ENCODE results near the gene TMEM200A.

The TMEM200A gene

GRCh38 chr6:130377915-130378314, 12.1 kb downstream of the TMEM200A start:
- no peak for DNase-seq (ENCODE audit: low read depth)

DNA sequence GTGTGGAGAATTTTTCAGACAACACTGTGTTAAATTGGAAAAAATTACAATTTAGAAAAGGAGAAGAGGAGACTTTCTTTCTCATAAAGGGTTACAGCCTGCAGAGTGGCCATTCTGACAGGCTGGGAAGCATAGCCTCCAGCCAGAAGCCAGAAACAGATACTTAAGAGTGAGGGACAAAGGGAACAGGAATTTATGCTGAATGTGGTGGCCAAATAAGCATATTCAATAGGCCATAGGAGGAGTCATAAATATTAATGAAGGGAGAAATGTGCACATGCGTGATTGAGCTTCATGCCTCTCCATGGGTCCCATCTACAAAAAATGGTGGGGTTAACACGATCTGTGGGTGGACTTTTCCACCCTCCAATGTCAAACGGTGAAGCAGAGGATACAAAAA, 13.4 kb downstream of the TMEM200A start:
- no peak for DNase-seq (ENCODE audit: low read depth)

DNA sequence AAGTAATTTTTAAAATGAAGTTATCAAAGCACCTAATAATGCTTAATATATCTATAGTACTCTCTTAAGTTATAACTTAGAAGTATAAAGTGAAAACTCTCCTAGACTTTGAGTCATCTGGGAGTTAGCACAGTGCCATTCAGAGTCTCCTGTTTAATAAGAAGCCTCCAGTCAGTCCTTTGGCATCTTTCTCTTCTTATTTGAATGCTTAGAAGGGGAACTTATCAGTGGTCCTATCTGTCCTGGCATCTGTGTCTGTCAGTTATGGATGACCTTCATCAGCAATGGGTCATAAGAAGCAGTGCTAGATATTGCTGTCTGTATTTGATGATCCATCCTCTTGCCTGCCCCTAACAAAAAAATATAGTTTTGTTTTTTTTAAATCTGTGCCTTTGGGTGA, 15.2 kb downstream of the TMEM200A start:
- DNase-seq (ENCODE audit: low read depth) = no peak

GRCh38 chr6:130381459-130382380, 15.9 kb downstream of the TMEM200A start:
- no peak for DNase-seq (ENCODE audit: low read depth)

- no peak for DNase-seq (ENCODE audit: low read depth)
Measured at GRCh38 chr6:130382872-130383490, 17.2 kb downstream of the TMEM200A start.

GRCh38 chr6:130385064-130385695, 19.4 kb downstream of the TMEM200A start:
- no peak for DNase-seq (ENCODE audit: low read depth)

GRCh38 chr6:130389142-130389541, 23.3 kb downstream of the TMEM200A start:
- no peak for DNase-seq (ENCODE audit: low read depth)

DNA sequence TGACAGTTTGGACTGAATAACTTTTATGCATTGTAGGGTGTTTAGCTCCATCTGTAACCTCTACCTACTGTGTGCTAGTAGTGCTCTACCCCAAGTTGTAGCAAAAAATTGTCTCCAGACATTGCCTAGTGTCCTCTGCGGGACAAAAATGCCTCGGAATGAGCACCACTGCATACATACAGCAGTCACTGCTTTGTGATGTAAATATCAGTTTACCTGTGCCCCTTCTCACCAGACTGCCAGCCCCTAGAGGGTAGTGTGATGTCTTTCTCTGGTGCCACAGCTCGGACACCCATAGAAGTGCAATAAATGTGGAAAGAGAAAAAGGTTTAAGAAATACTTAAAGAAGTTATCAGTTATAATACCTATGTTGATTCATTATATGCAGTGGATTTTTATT, 25.1 kb downstream of the TMEM200A start:
- no peak for DNase-seq (ENCODE audit: low read depth)

GRCh38 chr6:130393306-130393705, 27.5 kb downstream of the TMEM200A start:
- no peak for DNase-seq (ENCODE audit: low read depth)

DNA sequence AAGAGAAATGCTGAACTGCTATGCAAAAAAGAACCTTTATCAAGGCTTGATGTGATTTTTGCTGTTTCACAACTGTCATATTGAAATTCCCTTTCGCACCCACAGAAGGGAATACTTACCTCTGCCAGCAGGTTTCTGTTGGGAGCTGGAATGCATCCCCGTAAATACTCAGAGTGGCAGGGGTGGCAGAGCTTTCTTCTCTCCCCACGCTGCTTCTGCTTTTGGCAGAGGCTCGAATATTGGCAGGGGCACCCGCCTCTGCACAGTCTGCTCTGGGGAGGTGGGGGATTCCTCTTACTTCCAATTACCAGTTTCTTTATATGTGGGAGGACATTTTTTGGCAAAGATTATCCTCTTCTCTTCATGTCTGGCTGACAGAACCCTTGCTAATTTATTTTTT, 28.4 kb downstream of the TMEM200A start:
- DNase-seq (ENCODE audit: low read depth) = no peak

- DNase-seq (ENCODE audit: low read depth) = no peak
Measured at GRCh38 chr6:130395164-130395563, 29.3 kb downstream of the TMEM200A start.

DNA sequence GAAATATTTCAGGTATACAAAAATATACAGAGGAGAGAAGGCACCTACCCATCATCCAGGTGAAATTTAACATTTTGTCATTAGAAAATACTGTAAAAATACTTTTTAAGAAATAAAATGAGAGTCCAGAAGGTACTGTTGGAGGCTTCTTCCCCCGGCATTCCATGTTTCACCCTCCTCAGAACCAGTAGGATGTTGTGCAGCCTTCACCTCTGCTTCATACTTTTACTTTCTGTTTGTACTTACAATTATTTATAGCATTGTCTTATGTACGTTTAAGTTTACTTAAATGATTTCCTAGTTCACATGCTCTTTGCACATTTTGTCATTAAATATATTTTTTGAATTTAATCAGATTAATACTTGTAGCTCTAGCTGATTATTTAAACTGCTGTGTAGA, 30.9 kb downstream of the TMEM200A start:
- no peak for DNase-seq (ENCODE audit: low read depth)

GRCh38 chr6:130405549-130405948, 39.7 kb downstream of the TMEM200A start:
- no peak for DNase-seq (ENCODE audit: low read depth)

DNA sequence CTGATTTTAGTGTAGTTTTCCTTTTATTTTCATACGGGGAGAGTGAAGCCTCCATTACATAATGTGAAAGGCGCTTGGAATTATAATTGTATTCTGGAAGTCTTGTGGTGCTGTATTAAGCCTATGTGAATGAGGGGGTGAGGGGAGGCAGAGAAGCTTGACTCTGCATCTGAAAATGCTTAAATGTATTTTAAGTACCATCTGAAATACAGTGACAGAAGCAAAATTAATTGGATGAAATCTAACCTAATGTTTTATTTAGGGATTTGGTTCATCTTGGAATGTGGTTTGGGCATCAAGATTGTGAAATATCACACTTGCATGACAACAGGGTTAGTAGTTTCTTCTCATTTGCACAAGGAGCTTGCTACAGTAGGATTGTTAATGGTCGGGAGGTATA, 41.2 kb downstream of the TMEM200A start:
- DNase-seq (ENCODE audit: low read depth) = no peak

DNA sequence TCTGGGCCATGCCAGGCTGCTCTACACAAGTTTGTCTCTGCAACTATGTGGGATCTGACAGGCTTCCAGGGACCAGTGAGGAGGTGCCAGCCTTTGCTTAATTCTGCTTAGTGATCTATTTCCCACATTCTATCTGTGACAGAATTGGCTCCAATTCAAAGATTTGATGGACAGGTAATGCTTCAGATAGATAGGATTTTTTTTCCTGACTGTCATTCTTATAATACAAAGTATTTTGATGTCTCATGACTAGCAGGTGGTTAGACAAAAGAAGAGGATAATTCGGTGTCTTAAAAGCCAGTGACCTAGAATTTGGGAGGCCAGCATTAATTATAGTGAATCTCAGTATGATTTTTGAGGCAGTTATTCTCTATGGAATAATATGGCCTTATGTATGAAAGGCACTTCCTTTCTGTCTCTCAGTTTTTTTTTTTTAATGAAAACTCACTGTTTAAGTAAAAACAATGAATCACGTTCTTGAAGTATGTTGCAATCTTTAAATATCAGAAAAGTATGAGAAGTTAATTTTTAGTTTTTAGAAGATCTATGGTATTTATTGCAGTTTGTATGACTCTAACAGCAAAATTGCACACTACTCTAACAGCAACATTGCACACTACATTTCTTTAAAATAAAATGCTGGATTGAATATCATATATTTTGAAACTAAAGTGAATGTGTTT, 43.7 kb downstream of the TMEM200A start:
- DNase-seq (ENCODE audit: low read depth) = no peak

GRCh38 chr6:130411481-130411880, 45.7 kb downstream of the TMEM200A start:
- no peak for DNase-seq (ENCODE audit: low read depth)

DNA sequence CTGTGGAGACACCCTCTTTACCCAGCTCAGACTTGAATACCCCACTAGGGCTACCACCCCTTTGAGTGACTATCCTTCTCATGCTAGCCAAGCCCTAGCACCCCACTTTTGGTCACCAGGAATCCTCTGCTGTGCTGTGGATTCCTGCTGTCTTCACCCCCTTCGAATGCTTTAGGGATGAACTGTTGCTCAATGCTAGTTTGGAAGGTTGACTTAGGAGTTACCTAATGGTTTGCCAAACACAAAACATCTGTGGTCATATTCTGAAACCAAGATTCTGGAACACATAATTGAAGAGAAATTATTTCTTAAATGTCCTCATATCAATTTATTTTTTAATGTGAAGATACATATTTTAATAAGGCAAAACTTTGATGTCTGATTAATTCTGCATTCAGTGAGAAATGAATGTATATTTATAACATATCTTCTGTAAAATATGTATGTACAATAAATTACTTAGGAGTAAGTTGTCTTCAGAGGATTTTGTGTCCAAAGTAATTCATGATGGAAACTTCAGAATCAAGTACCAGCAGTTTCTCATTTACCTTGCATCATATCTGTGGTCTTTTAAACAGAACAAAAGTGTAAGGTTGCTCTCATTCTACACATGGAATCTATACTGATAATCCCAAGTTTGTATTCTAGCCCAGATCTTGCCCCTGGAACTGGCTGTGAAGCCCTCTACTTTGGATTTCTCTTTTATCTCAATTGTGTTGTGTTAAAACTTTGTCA, 46.9 kb downstream of the TMEM200A start:
- DNase-seq (ENCODE audit: low read depth) = no peak

DNA sequence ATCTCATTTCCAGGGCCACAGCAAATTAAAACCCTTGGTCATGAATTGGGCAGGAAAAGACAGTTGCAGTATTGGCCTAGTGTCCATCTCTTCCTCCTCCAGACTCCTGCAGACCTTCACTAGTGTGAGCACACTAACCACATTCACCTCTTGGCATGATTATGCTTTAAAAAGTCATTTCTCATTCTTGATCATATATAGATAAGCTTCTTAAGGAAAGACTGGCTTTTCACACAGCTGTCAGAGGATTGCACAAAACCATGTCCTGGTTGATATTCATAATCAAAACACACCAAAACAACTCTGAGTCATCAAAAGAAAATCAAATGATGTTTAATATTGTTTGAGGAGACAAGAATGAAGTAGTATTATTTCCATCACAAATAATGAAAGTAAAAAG, 52.1 kb downstream of the TMEM200A start:
- DNase-seq (ENCODE audit: low read depth) = no peak

- no peak for DNase-seq (ENCODE audit: low read depth)
Measured at GRCh38 chr6:130420911-130421310, 55.1 kb downstream of the TMEM200A start.

- DNase-seq (ENCODE audit: low read depth) = no peak
Measured at GRCh38 chr6:130421585-130421984, 55.8 kb downstream of the TMEM200A start.

DNA sequence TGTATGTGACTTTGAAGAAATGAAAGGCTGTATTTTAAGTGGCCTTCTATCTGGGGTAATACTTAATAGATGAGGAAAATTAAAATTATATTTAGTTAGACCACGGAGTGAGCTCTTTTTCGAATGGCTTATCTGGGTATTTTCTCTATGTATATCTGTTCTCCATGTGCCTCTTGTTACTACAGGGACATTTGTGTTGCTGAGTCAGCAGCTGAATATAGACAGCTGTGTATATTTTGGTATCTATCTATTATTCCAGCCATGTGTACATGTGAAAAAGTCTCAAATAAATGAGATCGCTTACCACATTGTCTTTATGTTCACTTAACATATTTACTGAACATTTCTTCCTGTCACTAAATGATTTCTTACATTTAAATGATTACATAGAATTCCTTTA, 57.2 kb downstream of the TMEM200A start:
- no peak for DNase-seq (ENCODE audit: low read depth)

DNA sequence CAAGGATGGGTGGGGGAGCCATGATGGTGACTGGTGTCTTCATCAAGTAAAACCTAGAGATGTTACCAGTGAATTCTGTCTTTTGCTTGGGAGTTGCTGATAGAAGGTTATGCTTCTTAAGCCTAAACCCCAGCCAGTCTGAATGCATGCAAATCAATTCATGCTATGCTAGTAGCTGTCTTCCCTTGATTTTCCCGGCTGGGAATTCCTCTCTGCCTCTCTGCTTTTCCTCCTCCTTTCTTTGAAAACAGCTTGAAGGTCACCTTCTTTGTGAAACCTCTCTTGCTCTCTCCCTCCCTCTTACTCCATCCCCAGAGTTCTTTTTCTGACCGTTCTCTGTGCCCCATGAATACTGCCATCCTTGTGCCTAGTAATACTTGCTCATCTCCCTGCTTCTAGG, 58.9 kb downstream of the TMEM200A start:
- no peak for DNase-seq (ENCODE audit: low read depth)
